Activated CD4-positive, alpha-beta T cell treated with anti-CD3 and anti-CD28 coated beads, Interleukin-10, Interleukin-2, amounts not matched to agents 100 ng/mL and 50 ng/mL, durations not matched to agents 16 hours and 8 hours (primary cell): ENCODE data around the gene AKAP12.
A peak's percentile ranks its signal among the peaks of the same experiment; 100 is the strongest.

Source experiments
- DNase-seq: peaks from one replicate; pipeline ENCODE4 v3.0.0-alpha.2; 2020

Gene AKAP12, protein sequence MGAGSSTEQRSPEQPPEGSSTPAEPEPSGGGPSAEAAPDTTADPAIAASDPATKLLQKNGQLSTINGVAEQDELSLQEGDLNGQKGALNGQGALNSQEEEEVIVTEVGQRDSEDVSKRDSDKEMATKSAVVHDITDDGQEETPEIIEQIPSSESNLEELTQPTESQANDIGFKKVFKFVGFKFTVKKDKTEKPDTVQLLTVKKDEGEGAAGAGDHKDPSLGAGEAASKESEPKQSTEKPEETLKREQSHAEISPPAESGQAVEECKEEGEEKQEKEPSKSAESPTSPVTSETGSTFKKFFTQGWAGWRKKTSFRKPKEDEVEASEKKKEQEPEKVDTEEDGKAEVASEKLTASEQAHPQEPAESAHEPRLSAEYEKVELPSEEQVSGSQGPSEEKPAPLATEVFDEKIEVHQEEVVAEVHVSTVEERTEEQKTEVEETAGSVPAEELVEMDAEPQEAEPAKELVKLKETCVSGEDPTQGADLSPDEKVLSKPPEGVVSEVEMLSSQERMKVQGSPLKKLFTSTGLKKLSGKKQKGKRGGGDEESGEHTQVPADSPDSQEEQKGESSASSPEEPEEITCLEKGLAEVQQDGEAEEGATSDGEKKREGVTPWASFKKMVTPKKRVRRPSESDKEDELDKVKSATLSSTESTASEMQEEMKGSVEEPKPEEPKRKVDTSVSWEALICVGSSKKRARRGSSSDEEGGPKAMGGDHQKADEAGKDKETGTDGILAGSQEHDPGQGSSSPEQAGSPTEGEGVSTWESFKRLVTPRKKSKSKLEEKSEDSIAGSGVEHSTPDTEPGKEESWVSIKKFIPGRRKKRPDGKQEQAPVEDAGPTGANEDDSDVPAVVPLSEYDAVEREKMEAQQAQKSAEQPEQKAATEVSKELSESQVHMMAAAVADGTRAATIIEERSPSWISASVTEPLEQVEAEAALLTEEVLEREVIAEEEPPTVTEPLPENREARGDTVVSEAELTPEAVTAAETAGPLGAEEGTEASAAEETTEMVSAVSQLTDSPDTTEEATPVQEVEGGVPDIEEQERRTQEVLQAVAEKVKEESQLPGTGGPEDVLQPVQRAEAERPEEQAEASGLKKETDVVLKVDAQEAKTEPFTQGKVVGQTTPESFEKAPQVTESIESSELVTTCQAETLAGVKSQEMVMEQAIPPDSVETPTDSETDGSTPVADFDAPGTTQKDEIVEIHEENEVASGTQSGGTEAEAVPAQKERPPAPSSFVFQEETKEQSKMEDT (N-terminal part only)

DNA sequence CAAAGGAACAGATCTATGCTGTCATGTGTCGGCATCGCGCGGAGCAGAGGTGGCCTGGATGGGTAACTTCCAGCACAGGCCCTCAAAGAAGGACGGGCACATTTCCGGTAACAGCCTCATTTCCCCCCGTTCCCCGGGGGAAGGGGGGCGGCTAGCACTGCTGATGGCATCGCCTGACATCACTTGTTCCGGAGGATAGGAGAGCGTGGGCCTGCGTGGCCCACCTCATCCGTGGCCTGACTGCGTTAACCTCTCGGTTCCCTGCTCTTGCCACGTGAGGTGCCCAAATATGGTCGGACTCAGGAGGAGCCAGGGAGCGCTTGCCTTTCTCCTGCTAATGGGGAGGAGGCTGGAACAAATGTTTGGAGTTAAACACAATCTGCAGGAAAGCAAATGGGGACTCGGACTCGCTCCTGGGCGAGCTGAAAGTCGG, at the start of gene AKAP12:
TSS of gene AKAP12 (plus strand) at position 365 of the 433 bp plus-strand sequence. CDS start 596 bp downstream, outside the sequence.
- no peak for DNase-seq

DNA sequence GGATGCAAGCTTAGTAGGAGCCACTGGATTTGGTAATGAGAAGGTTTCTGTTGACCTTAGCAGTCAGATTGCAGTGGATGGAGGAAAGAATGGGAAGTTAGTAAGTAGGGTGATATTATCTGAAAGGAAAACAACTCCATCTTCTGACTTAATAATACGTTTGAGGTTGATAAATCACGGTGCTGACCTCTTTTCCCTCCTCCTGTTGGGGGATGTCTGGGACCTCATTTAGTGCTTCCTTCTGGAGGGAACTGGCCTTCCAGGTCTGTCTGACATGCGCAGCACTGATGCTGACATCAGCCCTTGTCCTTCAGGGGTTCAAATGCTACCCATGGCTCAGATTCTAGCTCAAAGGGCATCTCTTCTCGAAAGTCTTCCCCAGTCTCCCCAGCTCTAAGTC, 48.2 kb upstream of the AKAP12 start:
- DNase-seq = no peak

DNA sequence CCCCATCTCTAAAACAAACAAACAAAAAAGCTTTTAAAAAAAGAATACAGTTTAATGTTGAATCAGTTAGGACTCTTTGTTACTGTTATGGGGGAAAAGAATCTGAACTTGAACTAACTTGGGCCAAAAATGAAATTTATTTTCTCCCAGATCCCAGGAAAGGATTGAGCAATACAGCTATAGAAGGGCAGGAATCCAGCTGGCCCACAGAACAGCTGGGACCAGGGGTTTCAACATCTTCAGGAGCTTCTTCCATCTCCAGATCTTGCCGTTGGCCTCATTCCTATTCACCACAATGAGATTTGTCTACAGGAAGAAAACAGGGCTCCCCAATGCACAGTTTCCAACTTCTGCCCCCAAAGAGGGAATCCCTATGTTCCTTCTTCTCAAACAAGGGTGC, 43.2 kb upstream of the AKAP12 start:
- DNase-seq = no peak

DNA sequence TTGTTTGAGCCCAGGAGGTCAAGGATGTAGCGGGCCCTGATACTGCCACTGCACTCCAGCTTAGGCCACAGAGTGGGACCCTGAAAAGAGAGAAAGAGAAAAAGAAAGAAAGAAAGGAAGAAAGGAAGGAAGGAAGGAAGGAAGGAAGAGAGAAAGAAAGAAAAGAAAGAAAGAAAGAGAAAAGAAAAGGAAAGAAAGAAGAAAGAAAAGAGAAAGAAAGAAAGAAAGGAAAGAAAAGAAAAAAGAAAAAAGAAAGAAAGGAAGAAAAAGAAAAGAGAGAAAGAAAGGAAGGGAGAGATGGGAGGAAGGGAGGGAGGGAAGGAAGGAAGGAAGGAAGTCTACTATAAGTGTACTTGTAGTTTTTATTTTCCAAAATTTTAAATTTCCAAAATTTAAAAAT, 42.2 kb upstream of the AKAP12 start:
- DNase-seq = no peak

DNA sequence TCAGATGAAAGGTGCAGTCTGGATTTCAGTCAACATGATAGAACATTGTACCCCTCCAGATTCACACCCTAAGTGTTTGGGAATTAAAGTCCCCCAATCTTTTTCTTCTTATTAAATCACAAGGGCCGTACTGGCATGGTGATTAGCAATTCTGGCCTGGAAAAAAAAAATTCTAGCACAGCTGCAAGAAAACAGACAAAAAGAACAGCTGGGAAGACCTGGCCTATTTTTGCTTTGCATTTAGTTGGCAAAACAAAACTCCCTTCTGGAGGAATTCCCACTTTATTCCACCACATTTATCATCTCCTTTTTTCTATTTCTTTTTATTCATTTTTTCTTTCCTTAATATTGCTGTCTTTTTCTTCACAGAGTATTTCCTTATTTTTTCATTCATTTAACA, 39.8 kb upstream of the AKAP12 start:
- no peak for DNase-seq

DNA sequence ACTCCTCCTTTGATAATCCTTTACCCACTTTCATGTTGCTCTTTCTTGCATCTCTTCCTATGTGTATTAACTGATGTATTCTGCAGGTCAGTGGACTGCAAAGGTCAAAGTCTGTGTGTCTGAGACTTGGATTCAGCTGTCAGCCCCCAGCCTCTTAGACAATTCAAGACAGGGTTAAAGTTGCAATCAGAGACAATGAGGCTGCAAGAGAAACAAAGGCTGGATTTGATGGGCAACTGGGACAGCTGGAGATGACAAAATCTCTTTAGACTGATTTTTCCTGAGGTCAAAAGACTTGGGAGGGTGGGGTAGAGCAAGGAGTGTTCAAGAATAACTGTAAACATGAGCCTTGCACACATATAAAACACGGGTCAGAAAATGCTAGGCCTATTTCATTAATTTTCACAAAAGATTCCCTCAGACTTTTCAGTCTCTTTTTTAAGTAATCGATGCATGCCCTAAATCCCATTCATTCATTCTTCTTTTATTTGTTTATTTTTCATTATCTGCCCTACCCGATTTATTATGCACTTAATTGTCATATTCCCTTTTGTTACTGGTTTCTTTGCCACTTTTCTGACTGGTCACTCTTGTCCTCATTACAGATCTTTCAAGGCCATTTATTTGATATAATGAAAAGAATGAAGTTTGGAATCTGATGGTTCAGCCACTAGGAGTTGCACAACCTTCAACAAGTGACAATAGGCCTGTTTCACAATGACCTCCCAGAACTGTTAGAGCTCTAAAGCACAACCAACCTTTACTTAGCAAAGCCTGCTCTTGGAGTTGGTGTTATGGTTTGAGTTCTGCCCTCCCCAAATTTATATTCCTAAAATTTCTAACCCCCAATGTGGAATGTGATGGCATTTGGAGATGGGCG, 33.8 kb upstream of the AKAP12 start:
- DNase-seq = no peak

DNA sequence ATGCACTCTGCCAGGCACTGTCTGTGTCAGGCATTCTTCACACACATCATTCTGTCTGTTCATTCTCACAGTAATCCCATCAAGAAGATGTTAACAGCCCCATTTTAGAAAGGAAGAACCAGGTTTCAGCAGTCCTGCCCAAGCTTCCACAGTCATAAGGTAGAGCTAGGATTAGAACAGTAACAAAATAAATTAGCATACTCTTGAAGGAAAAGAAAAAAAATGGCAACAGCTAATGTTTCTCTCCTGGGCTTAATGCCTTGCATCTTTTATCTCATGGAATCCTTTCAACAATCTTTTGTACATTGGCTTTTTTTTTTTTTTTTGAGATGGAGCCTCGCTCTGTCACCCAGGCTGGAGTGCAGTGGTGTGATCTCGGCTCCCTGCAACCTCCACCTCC, 32.1 kb upstream of the AKAP12 start:
- DNase-seq = no peak

DNA sequence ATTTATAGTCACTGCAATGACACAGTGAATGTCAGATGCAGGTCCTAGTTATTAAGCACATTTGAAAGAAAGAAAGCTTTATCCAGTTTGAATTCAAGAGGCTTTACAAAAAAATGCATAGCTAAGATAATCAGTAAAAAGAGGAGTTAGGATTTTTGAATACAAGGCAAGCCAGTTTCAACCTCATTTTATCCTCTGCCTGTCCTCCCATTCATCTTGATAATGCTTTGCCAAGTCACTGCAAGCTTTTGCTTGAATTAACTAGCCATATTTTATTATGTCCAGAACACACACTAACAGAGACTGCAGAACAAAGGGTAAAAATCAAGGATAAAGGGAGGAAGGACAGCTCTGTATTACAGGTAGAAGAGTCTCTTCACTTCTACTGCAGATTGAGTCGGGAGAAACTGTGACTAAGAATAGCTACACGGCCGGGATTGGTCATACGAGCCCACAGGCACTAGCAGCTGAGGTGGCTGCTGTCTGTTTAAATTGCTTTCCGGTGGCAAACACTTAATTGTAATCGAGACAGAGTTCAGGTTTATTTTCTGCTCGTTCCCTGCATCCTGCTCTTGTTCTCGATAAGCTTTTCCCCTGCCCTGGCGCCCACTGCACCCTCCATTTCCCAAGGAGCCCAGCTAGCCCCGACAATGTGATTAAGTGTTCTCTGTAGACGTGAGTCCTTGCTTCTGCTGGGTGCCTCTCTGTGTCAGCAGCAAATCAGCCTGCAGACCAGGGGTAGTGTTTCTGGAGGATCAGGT, 30.5 kb upstream of the AKAP12 start:
- no peak for DNase-seq

- no peak for DNase-seq
Measured at GRCh38 chr6:151211075-151211474, 28.7 kb upstream of the AKAP12 start.

DNA sequence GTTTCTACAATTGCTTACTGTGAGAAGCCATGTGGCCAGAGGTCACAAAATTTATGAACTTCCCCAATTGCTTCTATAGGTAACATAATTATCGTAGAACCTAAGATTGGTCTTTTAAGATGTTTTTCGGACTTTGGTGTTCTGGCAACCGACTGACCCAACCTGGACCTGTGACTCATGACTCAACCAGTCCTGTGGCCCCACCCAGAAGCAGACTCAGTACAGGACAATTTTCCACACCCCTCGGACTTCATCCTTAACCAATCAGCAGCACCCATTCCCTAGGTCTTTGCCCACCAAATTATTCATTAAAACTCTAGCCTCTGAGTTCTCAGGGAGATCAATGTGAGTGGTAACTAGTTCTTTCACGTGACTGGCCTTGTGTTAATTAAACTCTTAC, 26.4 kb upstream of the AKAP12 start:
- no peak for DNase-seq

DNA sequence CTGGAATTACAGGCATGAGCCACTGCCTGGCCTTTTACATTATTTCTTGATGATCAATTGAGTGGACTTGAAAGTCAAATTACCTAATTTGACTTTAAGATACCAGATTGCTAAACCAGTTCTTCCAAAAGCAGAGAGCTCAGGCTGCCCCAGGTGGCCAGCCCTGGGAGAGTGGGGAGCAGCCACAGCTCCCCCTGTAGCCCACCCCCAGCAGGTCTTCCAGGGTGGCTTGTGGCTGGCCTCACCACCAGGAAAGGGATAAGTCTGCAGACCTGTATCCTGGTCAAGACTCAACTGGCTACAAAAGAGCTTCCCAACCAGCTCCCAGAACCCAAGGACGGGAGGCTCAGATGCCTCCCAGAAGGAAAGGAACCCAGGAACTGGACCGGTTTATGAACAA, 23.8 kb upstream of the AKAP12 start:
- DNase-seq = no peak

DNA sequence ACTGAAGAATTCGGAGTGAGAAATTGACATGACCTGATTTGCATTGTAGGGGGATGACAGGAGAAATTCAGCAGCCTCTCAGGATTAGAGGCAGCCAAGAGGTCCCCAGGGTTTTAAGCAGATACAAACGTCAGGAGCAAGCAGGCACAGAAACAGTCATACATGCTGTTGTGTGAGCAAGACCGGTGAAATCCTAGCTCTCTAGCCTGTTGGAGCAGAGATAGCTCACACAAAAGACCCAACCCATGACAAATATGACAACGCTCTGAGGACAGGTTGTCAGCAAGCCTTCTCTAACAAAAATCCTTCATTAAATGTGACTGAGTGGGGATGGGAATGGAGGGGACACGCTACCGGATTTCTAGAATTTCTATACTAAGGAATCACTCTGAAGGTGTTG, 23.0 kb upstream of the AKAP12 start:
- DNase-seq = no peak

GRCh38 chr6:151219192-151219591, 20.6 kb upstream of the AKAP12 start:
- no peak for DNase-seq

DNA sequence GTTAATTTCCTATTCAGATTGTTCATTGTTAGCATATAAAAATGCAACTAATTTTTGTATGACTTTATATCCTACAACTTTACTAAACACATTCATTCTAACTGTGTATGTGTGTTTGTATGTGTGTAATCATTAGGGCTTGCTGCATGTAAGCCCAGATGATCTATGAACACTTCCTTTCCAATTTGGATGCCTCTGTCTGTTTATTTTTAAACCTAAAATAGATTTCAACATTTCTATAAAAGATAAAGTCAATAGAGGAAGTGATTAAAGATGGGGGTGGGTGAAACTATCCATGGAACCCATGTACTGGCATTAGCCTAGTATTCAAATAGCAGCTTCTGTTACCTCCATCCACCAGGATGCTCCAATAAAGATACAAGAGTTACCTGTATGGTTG, 15.7 kb upstream of the AKAP12 start:
- DNase-seq = no peak

DNA sequence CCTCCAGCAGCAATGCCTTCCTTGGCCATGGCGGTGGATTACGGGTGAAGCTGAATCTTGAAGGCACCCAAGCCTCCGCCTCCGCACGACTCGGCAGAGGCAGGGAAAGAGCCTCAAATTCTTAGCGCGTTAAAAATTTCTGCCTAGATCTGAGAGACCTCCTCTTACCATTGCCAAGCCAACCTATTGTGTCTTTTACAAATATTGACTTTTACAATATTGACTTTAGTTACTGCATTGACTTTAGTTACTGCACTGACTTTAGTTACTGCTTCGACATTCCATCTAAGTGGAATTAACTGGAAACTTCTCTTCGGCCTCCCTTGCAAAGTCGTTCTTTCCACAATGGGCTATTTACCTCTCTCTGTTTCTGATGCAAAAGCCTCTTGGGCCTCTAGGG, 13.8 kb upstream of the AKAP12 start:
- DNase-seq = no peak

DNA sequence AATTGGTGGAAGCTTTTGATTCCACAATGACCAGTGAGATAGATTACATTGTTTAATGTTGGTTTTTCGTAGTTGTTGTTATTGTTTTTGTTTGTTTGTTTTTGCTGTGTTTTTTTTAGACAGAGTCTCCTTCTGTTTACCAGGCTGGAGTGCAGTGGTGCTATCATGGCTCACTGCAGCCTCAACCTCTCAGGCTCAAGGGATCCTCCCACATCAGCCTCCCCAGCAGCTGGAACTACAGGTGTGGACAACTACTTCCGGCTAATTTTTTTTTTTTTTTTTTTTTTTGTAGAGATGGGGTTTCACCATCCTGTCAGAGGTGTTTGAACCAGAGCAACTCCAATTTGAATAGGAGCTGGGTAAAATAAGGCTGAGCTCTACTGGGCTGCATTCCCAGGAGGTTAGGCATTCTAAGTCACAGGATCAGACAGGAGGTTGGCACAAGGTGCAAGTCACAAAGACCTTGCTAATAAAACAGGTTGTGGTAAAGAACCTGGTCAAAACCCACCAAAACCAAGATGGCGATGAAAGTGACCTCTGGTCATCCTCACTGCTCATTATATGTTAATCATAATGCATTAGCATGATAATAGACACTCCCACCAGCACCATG, 10.9 kb upstream of the AKAP12 start:
- no peak for DNase-seq

- DNase-seq = peak; percentile 72
Measured at GRCh38 chr6:151229401-151230276, 10.1 kb upstream of the AKAP12 start.

DNA sequence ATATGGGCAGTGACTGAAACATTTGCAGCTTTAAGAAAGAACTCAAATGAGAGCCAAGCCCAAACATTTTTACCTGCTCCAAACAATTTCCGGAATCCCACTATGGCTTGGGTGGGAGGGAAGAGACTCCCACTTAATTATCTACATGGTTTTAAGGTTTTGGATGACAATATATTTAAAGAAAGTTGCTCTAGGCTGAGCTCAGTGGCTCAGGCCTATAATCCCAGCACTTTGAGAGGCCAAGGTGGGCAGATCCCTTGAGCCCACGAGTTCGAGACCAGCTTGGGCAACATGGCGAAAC, 9.5 kb upstream of the AKAP12 start:
- DNase-seq = no peak

DNA sequence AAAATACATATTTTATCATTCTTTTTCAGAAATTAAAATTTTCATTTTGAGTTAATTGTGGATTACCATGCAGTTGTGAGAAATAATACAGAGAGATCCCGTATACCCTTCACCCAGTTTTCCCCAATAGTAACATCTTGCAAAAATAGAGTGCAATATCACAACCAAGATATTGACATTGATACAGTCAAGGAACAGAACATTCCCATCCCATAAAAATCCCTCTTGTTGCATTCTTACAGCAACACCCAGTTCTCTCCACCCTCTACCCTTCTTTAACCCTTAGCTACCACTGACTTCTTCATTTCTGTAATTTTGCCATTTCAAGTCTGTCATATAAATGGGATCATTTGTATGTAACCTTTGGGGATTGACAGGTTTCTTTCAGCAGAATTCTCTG, 6.9 kb upstream of the AKAP12 start:
- no peak for DNase-seq

DNA sequence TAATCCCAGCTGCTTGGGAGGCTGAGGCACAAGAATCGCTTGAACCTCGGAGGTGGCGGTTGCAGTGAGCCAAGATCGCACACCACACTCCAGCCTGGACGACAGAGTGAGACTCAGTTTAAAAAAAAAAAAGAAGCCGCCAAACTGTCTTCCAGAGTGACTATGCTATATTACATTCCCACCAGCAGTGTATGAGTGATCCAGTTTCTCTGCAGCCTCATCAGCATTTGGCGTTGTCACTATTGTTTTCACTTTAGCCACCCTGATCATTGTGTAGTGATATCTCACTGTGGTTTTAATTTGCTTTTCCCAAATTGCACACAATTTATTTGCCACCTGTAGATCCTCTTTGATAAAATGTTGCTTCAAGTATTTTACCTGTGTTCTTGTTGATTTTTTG, 6.0 kb upstream of the AKAP12 start:
- DNase-seq = no peak
